ENCODE results near the gene UTS2. TPM values are rescaled to one million over a fixed set of nuclear protein-coding genes. Genes with fewer than 3 reads are reported as not detected.

UTS2 gene
- total and polyA plus RNA-seq, 9 of the 15 experiments (the other 6 are each of a cell fraction or from before 2014, with no cell fraction given) = 0.22 to 0.29 TPM; not detected in 7

- TF ChIP-seq PBX2 (CRISPR knock-in tag; IDR thresholded peaks at IDR 0.05; ENCODE audit: low read depth) = no peak
- no peak for TF ChIP-seq PBX2 (tag; conservative IDR thresholded peaks at IDR 0.05; ENCODE audit: low read depth)
- peak; percentile 94 for TF ChIP-seq NFRKB (IDR thresholded peaks at IDR 0.05; ENCODE audit: low read depth)
- peak; percentile 87 for TF ChIP-seq ELF1 (tag; IDR thresholded peaks at IDR 0.05)
- no peak for TF ChIP-seq RAD21 (CRISPR knock-in tag; conservative IDR thresholded peaks at IDR 0.05 in 1 of 2, IDR thresholded peaks at IDR 0.05 in 1 of 2)
- 0 out of 4 replicates have a peak, but pooled peaks of 1 of the 2 experiments have one; percentile 7 for TF ChIP-seq FOXA3 (CRISPR knock-in tag; conservative IDR thresholded peaks at IDR 0.05 in 1 of 2, IDR thresholded peaks at IDR 0.05 in 1 of 2)
- peak; percentile 86; the same call in 1 of the 2 replicates for TF ChIP-seq HDAC8 (tag; IDR thresholded peaks at IDR 0.05)
- TF ChIP-seq DPF2 (IDR thresholded peaks at IDR 0.05) = peak; percentile 61
- peak; percentile 91 for TF ChIP-seq EHMT2 (IDR thresholded peaks at IDR 0.05)
- TF ChIP-seq VEZF1 (CRISPR knock-in tag; IDR thresholded peaks at IDR 0.05) = peak; percentile 67
- 0 out of 2 replicates have a peak, but pooled peaks have one; percentile 28 for TF ChIP-seq ZBTB17 (CRISPR knock-in tag; IDR thresholded peaks at IDR 0.05)
- peak; percentile 69 to 91 for TF ChIP-seq MAZ (CRISPR knock-in tag; conservative IDR thresholded peaks at IDR 0.05 in 1 of 2, IDR thresholded peaks at IDR 0.05 in 1 of 2)
- TF ChIP-seq ZNF316 (IDR thresholded peaks at IDR 0.05) = peak; percentile 46
- TF ChIP-seq NKRF (IDR thresholded peaks at IDR 0.05; ENCODE audit: borderline replicate concordance) = peak; percentile 76
- TF ChIP-seq RBBP5 (IDR thresholded peaks at IDR 0.05; ENCODE audit: borderline replicate concordance, insufficient read depth, low read length, poor library complexity, severe bottlenecking) = peak; percentile 85
- peak; percentile 89 for TF ChIP-seq POLR2G (IDR thresholded peaks at IDR 0.05; ENCODE audit: low read depth, low read length)
- 0 out of 2 replicates have a peak, but pooled peaks have one; percentile 47 for TF ChIP-seq ZNF41 (CRISPR knock-in tag; conservative IDR thresholded peaks at IDR 0.05)
- peak in 2 of 3 experiments; percentile 71 to 79 for TF ChIP-seq YY1 (IDR thresholded peaks at IDR 0.05; ENCODE audit: borderline replicate concordance in 1 of 3, control insufficient read depth in 1 of 3, extremely low read depth in 1 of 3, insufficient read depth in 3 of 3, insufficient read length in 1 of 3, insufficient replicate concordance in 2 of 3, low read depth in 1 of 3, low read length in 2 of 3)
These were observed 25.5 kb downstream of the UTS2 start (continued) for GRCh38 chr1:7827126-7827955.

Measured in K562 (cell line).